Sigmoid colon (tissue), 3 donors: Measurements from ENCODE around the gene TPP2.

Experiments
- CTCF ChIP-seq, 4 experiments: fragments of 450-650 bp in 3 of 4; fragments of 200-600 bp in 1 of 4; IDR thresholded peaks; one replicate each; pipeline ENCODE4 v1.5.1; 2016 to 2019; ENCODE audit warnings: antibody characterized with exemption in 4 of 4, mild to moderate bottlenecking in 3 of 4, moderate library complexity in 2 of 4
- POLR2A ChIP-seq, 2 donors: fragments of 450-650 bp; IDR thresholded peaks; one replicate each; pipeline ENCODE4 v1.6.1; 2016; ENCODE audit warnings: antibody characterized with exemption in 2 of 2, mild to moderate bottlenecking in 2 of 2, moderate library complexity in 2 of 2

DNA sequence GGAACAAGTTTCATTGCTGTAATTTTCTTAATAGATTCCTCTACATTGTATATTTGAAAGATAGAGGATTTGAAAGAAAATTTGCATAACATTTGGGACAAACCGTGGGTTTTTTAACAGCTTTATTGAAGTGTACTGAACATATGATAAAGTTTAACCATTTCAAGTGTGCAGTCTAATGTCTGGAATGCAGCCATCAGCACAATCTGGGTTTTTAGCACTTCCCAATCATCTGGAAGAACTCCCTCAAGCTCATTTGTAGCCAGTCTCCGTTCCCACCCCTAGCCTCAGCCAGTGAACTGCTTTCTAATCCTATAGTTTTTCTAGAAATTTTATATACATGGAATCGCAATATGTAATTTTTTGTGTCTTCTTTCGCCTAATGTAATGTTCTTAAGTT is 85.4 kb downstream of the TPP2 start:
- TF ChIP-seq POLR2A (IDR thresholded peaks at IDR 0.05) (no peak), CTCF (IDR thresholded peaks at IDR 0.05) (no peak)
